ENCODE results near the gene FOXE1.

- TF ChIP-seq CTCF (IDR thresholded peaks at IDR 0.05; ENCODE audit: insufficient read depth, low read length), result no peak
- TF ChIP-seq REST (IDR thresholded peaks at IDR 0.05; ENCODE audit: insufficient replicate concordance, low read depth), result no peak
- TF ChIP-seq SPI1 (IDR thresholded peaks at IDR 0.05; ENCODE audit: borderline replicate concordance, low read depth), result no peak
- TF ChIP-seq POLR2AphosphoS5 (IDR thresholded peaks at IDR 0.05; ENCODE audit: low read depth), result no peak
Measured at GRCh38 chr9:97868859-97869258, 15.8 kb downstream of the FOXE1 start.
